Activated T-helper 9 cell treated with anti-CD3 and anti-CD28 coated beads, Interleukin-2, amount 50 U/mL, for 16 hours (primary cell): ENCODE results near the gene CST6.
"Not testable (repeated sequence)": the region's sequence is repeated elsewhere in the genome, so short reads cannot be mapped to it uniquely, and the experiment has no call there.

Experiments used
- DNase-seq: peaks from one replicate; pipeline ENCODE4 v3.0.0-alpha.2; 2020; ENCODE audit warnings: low read depth

The CST6 gene

GRCh38 chr11:66015936-66016792 lies 4.4 kb downstream of the CST6 start:
- no peak for DNase-seq

- DNase-seq, result no peak
Observed at GRCh38 chr11:66016793-66017177, 5.0 kb downstream of the CST6 start.

- DNase-seq, result no peak
Observed at GRCh38 chr11:66017321-66017720, 5.5 kb downstream of the CST6 start.

GRCh38 chr11:66020212-66020611 lies 8.4 kb downstream of the CST6 start:
- no peak for DNase-seq

- DNase-seq, result no peak
Observed at GRCh38 chr11:66020618-66021357, 9.0 kb downstream of the CST6 start.

- peak; percentile 69 for DNase-seq
Observed at GRCh38 chr11:66022401-66023185, 10.8 kb downstream of the CST6 start.

GRCh38 chr11:66023186-66023440 lies 11.3 kb downstream of the CST6 start:
- DNase-seq, result not testable (repeated sequence)

- no peak for DNase-seq
Observed at GRCh38 chr11:66026017-66026529, 14.3 kb downstream of the CST6 start, which contains the start of gene CATSPER1. CATSPER1 (minus strand) TSS chr11:66026479; CDS start chr11:66026379, 100 bp downstream.

- DNase-seq, result no peak
Observed at GRCh38 chr11:66032957-66033735, 21.3 kb downstream of the CST6 start.

GRCh38 chr11:66035653-66036333 lies 24.0 kb downstream of the CST6 start:
- no peak for DNase-seq

- no peak for DNase-seq
Observed at GRCh38 chr11:66036334-66036710, 24.5 kb downstream of the CST6 start.

- DNase-seq, result no peak
Observed at GRCh38 chr11:66037327-66037726, 25.5 kb downstream of the CST6 start.

- DNase-seq, result no peak
Observed at GRCh38 chr11:66039765-66040164, 28.0 kb downstream of the CST6 start.

- DNase-seq, result no peak
Observed at GRCh38 chr11:66042227-66042995, 30.6 kb downstream of the CST6 start.

GRCh38 chr11:66042996-66043906 lies 31.4 kb downstream of the CST6 start:
- DNase-seq, result no peak

GRCh38 chr11:66044757-66045156 lies 32.9 kb downstream of the CST6 start:
- DNase-seq, result no peak

- peak; percentile 78 for DNase-seq
Observed at GRCh38 chr11:66045177-66045639, 33.4 kb downstream of the CST6 start.

- no peak for DNase-seq
Observed at GRCh38 chr11:66046901-66047300, 35.1 kb downstream of the CST6 start.
